ENCODE results near the gene HMGA1.

Gene HMGA1, protein sequence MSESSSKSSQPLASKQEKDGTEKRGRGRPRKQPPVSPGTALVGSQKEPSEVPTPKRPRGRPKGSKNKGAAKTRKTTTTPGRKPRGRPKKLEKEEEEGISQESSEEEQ

DNA sequence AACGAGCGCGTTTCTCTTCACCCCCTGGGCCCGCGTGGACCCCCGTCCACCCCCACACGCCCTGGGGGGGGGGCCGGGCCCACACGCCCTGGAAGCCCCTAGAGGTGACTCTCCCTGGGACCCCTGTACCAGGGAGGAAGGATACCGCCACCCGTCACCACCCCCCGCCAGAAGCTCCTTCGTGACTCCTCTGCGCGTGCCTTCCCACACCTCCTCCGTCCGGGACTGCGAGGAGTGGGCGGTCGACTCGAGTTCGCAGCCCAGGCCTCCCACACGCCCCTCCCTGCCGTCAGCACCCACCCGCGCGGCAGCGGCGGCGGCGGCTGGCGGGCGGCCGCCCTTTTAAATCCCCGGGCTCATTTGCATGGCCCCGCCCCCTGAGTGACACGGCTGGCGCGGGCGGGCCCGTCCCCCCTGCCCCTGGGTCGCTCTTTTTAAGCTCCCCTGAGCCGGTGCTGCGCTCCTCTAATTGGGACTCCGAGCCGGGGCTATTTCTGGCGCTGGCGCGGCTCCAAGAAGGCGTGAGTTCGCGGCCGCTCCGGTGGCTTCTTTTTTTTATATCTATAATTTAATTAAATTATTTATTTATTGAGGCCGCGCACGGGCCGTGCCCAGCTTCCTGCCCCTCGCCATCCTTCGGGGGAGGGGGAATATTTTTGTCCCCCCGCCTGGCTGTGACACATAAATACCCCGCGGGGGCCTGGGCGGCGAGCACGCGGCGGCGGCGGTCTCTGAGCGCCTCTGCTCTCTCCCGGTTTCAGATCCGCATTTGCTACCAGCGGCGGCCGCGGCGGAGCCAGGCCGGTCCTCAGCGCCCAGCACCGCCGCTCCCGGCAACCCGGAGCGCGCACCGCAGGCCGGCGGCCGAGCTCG is at the start of gene HMGA1:
Gene HMGA1, plus strand, starts transcription at position 431 of the 873 bp plus-strand sequence. CDS start 3,908 bp downstream, outside the sequence.
- peak; percentile 80 to 87 for DNase-seq

DNA sequence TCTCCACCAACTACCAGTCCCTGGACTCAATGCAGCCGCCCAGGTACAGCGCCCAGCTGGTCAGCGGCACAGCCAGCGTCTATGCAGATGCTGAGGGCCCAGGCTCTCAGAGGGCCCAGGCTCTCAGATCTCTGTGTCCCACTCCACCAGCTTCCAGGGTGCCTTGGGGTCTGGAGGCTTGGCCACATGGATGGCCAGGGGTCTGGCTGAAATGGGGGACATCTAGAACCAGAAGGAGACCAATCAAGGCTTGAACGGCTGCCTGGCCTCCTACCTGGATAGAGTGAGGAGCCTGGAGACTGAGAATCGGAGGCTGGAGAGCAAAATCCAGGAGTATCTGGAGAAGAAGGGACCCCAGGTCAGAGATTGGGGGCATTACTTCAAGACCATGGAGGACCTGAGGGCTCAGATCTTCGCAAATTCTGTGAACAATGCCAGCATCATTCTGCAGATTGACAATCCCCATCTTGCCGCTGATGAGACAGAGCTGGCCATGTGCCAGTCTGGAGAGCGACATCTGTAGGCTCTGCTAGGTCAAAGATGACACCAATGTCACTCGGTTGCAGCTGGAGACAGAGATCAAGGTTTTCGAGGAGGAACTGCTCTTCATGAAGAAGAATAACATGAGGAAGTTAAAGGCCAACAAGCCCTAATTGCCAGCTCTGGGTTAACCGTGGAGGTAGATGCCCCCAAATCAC is 46.7 kb upstream of the HMGA1 start:
- peak in 1 of 2 experiments; percentile 31 for DNase-seq

DNA sequence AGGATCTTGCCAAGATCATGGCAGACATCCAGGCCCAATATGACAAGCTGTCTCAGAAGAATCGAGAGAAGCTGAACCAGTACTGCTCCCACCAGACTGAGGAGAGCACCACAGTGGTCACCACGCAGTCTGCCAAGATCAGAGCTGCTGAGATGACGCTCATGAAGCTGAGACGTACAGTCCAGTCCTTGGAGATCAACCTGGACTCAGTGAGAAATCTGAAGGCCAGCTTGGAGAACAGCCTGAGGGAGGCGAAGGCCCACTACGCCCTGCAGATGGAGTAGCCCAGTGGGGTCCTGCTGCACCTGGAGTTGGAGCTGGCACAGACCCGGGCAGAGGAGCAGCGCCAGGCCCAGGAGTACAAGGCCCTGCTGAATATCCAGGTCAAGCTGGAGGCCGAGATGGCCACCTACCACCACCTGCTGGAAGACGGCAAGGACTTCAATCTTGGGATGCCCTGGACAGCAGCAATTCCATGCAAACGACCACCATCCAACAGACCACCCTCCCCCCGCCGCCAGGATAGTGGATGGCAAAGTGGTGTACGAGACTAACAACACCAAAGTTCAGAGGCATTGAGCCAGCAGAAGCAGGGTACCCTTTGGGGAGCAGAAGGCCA is 46.1 kb upstream of the HMGA1 start:
- no peak for DNase-seq

DNA sequence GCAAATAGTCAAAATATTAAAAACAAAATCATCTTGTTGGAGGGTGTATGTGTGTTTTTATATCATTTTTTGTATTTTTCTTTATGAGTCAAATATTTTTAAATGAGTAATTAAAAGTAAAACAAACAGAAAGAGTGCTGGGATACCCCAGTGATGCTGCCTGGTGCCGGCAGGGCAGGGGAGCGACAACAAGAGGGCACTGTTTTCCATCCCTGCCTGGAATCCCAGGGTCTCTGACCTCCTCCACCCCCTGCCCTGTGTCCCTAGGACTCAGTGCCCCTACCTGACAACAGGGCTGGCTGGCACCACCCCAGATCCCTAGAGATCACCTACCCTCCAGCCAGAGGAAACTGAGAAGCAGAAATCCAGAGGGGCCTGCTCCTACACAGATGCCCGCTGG is 41.9 kb upstream of the HMGA1 start:
- DNase-seq: no peak

DNA sequence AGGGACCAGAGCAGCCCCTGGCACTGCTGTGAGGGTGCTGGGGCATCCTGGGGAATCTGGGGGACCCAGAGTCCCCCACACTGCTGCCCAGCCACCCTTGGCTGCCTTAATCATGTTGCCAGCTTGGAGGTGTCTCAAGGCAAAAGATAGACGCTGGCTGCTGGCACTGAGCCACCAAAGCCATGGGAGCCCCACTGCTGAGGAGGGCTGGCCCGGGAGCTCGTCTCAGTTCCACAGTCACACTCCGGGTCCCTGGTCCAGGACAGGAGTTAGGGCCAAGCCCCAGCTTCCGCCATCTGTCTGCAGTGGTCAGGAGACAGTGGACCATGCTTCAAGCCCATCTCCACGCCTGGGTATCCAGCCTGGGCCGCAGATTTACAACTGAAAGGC is 41.0 kb upstream of the HMGA1 start:
- DNase-seq: no peak

DNA sequence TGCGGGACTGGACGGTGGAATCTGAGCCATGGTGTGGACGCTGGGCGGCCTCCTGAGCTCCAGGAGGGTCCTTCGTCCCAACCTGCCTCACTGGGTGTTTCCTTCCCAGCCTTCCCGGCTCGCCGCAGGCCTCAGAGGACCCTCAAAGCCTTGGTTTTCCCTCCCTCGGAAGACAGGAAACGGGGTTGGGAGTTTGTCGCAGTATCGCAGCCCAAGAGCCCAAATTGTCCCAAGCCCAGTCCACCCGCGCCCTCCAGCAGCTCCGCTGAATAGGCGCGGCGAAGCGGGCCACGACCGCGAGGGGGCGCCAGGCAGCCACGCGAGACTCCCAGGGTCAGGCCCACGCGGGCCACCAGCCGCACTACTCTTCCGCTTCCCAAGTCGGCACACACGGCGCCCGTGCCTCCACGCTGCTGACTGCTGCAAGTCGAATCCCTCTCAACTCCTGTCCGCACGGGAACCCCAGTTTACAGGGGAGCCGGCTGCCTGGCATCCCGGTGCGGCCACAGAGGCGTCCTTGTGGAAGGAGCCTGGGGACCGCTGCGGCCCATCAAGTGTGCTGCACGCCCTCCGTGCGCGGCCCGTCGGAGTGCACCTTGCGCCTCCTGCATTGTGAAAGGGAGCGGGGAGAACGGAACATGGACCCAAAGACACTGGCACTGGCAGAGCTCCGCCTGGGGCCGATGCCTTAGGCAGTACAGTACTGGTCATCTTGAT is 40.4 kb upstream of the HMGA1 start:
- peak; percentile 47 to 66 for DNase-seq

DNA sequence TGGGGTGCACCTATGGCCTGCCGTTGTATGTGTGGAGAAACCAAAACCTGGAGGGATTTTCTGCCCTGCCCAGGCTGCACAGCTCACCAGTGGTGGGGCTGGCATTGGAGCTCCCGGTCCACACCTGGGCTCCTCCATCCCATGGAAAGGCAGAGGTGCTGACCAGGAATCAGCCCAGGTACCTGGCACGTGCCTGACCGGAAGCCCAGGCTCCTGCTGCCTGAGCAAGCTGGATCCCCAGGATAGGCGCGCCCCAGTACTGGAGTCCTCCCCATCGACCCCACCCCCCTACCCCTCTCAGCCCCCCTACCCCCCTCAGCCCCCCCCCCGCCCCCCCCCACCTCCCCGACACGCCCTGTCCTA is 39.9 kb upstream of the HMGA1 start:
- no peak for DNase-seq

DNA sequence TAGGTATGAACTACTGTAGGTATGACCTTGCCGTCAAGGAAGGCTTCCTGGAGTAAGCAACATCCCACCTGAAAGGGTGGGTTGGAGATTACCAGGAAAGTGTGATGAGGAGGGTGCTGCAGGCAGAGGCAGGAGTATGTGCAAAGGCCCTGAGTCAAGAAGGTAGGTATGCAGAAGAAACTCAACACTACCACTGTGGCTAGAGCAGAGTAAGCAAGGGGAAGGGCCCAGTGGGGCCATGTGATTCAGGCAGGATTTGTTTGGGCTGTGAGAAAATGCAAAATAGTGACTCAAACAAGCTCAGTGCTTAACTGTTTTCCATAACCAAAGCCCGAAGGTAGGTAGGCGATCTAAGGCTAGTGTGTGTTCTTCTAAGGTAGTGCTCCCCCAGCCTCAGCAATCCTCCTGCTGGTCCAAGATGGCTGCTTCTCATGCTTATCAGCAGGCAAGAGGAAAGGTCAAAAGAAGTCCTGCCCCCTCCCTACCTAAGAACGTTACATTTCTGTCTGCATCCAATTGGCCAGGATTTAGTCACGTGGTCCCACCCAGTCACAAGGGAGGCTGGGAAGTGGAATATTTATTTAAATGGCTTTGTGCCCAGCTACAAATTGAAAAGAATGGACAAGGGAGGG is 36.2 kb upstream of the HMGA1 start:
- DNase-seq: no peak

DNA sequence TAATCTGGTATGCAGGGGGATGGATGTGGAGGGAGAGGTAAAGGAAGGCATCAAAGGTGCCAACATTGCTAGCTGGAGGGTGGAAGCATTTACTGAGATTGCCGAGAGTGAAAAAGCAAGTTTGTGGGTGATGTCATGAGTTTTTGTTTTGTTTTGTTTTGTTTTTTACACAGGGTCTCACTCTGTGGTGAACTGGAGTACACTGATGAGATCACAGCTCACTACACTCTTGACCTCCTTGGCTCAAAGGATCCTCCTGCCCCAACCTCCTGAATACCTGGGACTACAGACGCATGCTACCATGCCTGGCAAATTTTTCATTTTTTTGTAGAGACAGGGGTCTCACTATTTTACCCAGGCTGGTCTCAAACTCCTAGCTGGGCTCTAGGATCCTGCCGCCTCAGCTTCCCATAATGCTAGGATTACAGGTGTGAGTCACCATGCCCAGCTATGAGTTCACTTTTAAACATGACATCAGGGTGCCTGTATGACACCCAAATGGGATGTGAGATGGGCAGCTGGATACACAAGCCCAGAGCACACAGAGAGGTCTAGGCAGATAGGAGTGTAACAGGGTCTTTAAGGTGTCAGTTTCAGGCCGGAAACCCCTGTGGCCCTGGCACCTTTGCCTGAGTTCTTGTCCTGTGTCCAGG is 35.1 kb upstream of the HMGA1 start:
- DNase-seq: no peak

DNA sequence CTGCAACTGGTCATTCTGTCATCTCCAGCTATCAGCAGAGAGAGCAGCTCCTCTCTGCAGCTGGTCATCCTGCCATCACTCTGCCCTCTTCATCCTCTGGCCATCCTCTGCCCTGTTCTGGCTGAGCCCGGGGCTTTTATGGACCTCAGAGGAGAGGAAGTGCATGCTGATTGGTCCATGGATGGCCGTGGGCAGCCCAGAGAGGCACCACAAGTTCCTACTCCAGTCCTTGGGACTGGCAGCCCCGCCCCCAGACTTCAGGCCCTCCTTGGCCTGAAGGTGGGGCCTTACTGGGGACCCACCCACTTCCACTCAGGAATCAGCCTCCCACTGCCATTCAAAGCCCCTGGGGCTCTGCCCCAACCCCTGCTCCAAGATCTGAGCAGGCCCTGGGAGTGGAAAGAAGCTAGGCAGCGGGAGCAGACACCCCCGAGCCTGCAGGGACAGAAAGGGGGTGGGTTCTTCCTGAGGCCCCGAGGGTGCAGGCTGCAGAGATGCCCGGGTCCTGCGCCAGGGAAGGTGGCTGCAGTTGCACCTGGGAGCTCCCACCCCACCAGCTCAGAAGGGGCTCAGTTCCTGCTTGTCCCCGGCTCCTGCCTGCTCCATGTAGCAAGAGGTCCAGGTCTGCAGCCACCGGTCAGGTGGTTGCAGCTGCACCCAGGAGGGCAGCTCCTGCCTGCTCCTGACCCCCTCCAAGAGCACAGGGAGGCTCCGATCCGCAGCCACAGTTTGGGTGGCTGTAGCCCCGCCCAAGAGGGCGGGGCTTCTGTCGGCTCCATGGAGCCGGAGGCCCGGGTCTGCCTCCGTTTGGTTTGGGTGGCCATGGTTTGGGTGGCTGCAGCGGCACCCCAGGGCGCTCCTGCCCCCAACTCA is 34.1 kb upstream of the HMGA1 start:
- no peak for DNase-seq

DNA sequence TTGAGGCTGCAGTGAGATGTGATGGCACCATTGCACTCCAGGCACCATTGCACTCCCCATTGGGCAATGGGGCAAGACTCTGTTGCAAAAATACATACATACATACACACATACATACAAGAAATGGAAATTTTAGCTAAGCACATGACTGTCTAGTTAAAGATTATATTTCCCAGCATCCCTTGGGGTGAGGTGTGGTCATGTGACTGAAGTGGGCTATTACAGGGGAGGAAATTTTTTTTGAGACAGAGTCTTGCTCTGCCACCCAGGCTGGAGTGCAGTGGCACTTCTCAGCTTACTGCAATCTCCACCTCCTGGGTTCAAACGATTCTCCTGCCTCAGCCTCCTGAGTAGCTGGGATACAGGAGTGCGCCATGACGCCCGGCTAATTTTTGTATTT is 32.0 kb upstream of the HMGA1 start:
- no peak for DNase-seq

DNA sequence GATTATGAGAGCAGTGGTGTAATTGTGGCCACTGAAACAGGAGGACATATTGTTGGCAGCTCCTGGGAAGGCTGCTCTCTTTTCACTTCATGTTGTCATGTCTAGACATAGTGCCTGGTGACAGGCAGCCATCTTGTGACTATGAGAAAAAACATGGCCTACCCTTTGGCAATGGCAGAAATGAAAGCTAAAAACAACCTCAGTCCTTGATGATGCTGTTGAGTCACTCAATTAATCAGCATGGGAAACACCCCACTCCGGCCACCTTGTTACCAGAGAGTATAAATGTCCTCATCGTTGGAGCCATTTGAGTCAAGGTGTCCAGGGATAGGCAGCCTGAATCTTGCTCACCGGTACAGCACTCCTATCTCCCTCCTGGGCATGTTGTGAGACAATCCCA is 31.2 kb upstream of the HMGA1 start:
- DNase-seq: no peak

DNA sequence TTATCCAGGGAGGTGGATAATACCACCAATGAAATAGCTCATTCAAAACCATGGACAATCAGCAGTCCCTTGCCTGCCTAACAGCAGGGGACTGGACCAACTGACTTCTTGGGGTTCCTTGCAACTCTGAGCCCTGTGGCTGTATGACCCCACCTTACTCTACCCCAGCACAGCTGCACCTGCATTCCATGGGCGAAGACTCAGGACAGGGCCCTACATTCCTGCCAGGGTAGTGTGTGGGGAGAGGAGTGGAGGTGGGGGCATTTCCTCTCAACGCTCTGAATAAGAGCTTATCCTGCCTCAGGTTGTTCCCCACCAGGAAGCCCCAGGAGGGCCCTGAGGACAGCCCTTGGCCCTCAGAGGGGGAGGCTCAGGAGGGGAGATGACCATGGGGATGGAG is 30.8 kb upstream of the HMGA1 start:
- DNase-seq: no peak

DNA sequence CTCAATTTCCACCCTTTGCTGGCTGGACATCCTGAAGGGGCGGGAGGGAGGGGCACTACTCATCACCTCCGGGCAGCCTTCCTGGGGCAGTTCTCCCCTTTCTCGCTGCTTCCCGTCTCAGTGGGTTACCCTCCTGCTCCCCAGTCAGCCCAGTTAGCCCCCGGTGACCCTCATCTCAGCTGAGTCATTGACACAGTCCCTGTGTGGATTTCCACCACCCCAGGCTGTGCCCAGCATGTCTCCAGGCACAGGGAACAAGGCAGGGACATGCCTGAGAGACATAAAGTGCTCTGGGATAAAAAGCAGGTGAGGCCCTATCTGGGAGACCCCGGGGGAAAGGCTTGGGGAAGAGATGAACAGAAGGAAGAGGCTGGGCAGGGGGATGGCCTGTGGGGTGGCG is 29.9 kb upstream of the HMGA1 start:
- DNase-seq: no peak

DNA sequence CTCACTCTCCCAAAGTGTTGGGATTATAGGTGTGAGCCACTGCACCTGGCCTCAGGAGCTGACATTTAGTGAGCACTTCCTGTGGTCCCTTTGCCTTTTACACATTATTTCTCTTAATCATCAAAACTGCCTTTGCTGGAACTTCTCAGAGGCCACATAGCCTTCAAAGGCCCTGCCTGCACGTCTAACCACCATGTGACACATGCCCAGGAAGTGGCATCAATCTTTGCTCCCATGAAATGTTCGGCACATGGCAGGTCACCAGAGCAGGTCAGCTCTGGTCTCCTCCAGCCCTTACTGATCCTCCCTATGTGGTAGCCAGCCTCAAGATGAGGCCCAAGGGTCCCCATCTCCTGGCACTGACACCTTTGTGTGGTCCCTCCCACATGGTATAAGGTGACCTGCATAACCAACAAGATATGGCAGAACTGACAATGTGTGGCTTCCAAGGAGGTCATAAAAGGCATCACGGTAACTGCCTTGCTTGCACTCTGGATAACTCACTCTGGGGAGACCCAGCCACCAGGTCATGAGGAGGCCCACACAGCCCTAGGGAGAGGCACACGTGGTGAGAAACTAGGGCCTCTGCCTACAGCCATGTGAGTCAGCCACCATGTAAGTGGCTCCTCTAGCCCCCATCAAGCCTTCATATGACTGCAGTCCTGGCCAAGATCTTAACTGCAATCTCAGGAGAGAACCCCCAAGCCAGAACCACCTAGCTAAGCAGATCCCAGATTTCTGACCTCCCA is 28.8 kb upstream of the HMGA1 start:
- DNase-seq: no peak

DNA sequence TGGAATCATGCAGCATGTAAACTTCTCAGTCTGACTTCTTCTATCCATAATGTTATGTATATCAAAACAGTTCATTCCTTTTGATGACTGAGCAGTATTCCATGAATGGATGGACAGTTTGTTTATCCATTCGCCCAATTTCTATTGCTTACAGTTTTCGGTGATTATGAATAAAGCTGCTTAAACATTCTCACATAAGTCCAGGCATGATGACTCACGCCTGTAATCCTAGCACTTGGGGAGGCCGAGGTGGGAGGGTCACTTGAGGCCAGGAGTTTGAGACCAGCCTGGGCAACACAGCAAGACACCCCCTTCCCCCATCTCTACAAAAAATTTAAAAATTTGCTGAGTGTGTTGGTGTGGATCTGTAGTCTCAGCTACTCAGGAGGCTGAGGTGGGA is 22.9 kb upstream of the HMGA1 start:
- no peak for DNase-seq

DNA sequence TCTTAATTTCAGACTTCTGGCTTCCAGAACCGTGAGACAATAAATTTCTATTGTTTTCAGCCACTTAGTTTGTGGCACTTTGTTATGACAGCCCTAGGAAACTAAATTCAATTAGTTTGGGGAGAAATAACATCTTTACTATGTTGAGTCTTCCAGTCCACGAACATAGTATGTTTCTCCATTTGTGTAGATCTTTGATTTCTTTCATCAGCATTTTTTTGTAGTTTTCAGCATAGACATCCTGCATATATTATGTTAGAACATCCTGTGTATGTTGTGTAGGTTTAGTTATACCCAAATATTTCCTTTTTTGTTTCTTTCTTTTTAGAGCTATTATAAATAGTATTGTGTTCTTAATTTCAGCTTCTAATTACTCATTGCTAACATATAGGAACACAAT is 18.0 kb upstream of the HMGA1 start:
- no peak for DNase-seq

DNA sequence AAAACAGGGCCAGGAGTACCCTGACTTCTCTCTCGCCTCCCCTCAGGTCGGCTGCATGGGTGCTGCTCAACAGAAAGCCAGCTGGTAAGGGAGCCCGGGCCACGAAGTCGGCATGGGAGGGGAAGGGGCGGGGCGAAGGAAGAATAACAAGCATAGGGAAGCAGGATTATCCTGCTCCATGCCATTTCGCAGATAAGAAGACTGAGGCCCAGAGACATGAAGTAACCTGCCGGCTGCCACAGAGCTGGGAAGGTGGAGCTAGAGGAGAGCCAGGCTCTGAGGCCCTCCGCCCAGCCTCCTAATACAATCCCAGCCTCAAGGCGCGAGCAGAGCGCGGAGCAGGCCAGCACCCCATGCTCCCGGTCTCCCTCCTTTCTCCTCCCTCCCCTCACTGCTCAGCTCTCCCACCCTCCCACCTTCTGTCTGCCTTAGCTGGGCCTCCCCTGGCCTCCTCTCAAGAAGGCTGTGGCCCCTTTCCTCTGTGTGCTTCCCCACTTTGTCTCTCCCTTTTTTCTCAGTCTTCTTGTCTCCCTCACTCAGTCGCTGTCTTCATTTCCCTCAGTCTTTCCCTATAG is 13.2 kb upstream of the HMGA1 start:
- no peak for DNase-seq

Measured in NCI-H1930 (cell line).